Astrocyte (in vitro differentiated cells and primary cell): Measurements from ENCODE around the gene THRB. TPM values are rescaled to one million over a fixed set of nuclear protein-coding genes. Genes with fewer than 3 reads are reported as not detected.

Source experiments
- DNase-seq: peaks from one replicate; pipeline ENCODE4 v3.0.0-alpha.2; 2010; ENCODE audit warnings: low read depth
- FAIRE-seq: peaks from 2 replicates; lab custom pipeline; 2011; peaks lifted over from hg19 to GRCh38; lab: Jason Lieb, UNC
- H2AFZ ChIP-seq: 2 replicates; pipeline ENCODE4 v1.6.0; 2012; ENCODE audit warnings: low read depth, low read length, inconsistent platforms
- H3K27ac ChIP-seq: 2 replicates; pipeline ENCODE4 v1.5.1; 2011; ENCODE audit warnings: low read depth, low read length, inconsistent platforms
- H3K27me3 ChIP-seq: 2 replicates; pipeline ENCODE4 v1.6.0; 2011; ENCODE audit warnings: low read length, inconsistent platforms; ENCODE audit not compliant: insufficient read depth
- H3K36me3 ChIP-seq: 2 replicates; pipeline ENCODE4 v1.5.1; 2011; ENCODE audit warnings: low read length, inconsistent platforms; ENCODE audit not compliant: insufficient read depth
- H3K4me1 ChIP-seq: 2 replicates; pipeline ENCODE4 v1.5.1; 2011; ENCODE audit warnings: low read length, inconsistent platforms; ENCODE audit not compliant: insufficient read depth
- H3K4me2 ChIP-seq: 2 replicates; pipeline ENCODE4 v1.6.0; 2012; ENCODE audit warnings: low read length, inconsistent platforms
- H3K4me3 ChIP-seq: 2 replicates; pipeline ENCODE4 v1.5.1; 2011; ENCODE audit warnings: low read depth, mild to moderate bottlenecking, low read length, inconsistent platforms; ENCODE audit not compliant: insufficient read depth
- H3K79me2 ChIP-seq: 2 replicates; pipeline ENCODE4 v1.6.0; 2012; ENCODE audit warnings: mild to moderate bottlenecking, low read length, inconsistent platforms; ENCODE audit not compliant: insufficient read depth
- H3K9ac ChIP-seq: 2 replicates; pipeline ENCODE4 v1.6.0; 2012; ENCODE audit warnings: mild to moderate bottlenecking, low read length, inconsistent platforms
- H3K9me3 ChIP-seq: 2 replicates; pipeline ENCODE4 v1.5.1; 2012; ENCODE audit warnings: low read depth, mild to moderate bottlenecking, low read length, inconsistent platforms; ENCODE audit not compliant: insufficient read depth
- H4K20me1 ChIP-seq: 2 replicates; pipeline ENCODE4 v1.6.0; 2012; ENCODE audit warnings: low read length, inconsistent platforms; ENCODE audit not compliant: insufficient read depth
- H3K27ac Mint-ChIP-seq: one replicate; pipeline ENCODE4 v1.8.0; 2021; ENCODE audit warnings: mild to moderate bottlenecking, mixed read lengths; ENCODE audit not compliant: unreplicated experiment
- H3K27me3 Mint-ChIP-seq: one replicate; pipeline ENCODE4 v1.8.0; 2021; ENCODE audit warnings: low read depth, mixed read lengths; ENCODE audit not compliant: unreplicated experiment
- H3K36me3 Mint-ChIP-seq: one replicate; pipeline ENCODE4 v1.8.0; 2021; ENCODE audit warnings: low read depth, mixed read lengths; ENCODE audit not compliant: unreplicated experiment
- H3K4me1 Mint-ChIP-seq: one replicate; pipeline ENCODE4 v1.8.0; 2021; ENCODE audit warnings: low read depth, mixed read lengths; ENCODE audit not compliant: unreplicated experiment
- H3K4me3 Mint-ChIP-seq: one replicate; pipeline ENCODE4 v1.8.0; 2021; ENCODE audit warnings: mild to moderate bottlenecking, moderate library complexity, mixed read lengths; ENCODE audit not compliant: unreplicated experiment
- H3K9me3 Mint-ChIP-seq: one replicate; pipeline ENCODE4 v1.8.0; 2021; ENCODE audit warnings: mild to moderate bottlenecking, mixed read lengths; ENCODE audit not compliant: unreplicated experiment
- CTCF ChIP-seq: IDR thresholded peaks from 2 replicates; pipeline ENCODE4 v1.5.1; 2011; ENCODE audit warnings: low read depth, mild to moderate bottlenecking, inconsistent platforms, low read length, moderate library complexity; ENCODE audit not compliant: insufficient read depth
- EZH2 ChIP-seq: IDR thresholded peaks from 2 replicates; pipeline ENCODE4 v1.6.1; 2012; ENCODE audit warnings: mild to moderate bottlenecking, low read length, inconsistent platforms; ENCODE audit not compliant: insufficient read depth
- total RNA-seq: library from RNA; stranded (reverse); gene quantifications from 2 replicates; pipeline ENCODE4 v1.2.1, GENCODE V29; 2021

The THRB gene
- total RNA-seq, 1 donor from 2014 or later = 8.5 TPM

GRCh38 chr3:24117508-24117907 is 377.1 kb downstream of the THRB start:
- no peaks in the 10 kb centered on the region for H3K27me3 ChIP-seq
- no peaks in the 10 kb centered on the region for H3K4me1 Mint-ChIP-seq

GRCh38 chr3:24111711-24112110 is 382.9 kb downstream of the THRB start:
- Mint-ChIP-seq H3K4me3 (no peak overlapping the region), H3K27ac (no peak overlapping the region), H3K9me3 (no peaks in the 10 kb centered on the region), H3K36me3 (no peaks in the 10 kb centered on the region), H3K27me3 (peaks cover 5% of the 10 kb centered on the region), H3K4me1 (no peaks in the 10 kb centered on the region)
- H4K20me1 ChIP-seq = no peaks in the 10 kb centered on the region
- no peak overlapping the region for H3K27ac ChIP-seq
- H3K79me2 ChIP-seq = no peaks in the 10 kb centered on the region
- H3K4me1 ChIP-seq = no peaks in the 10 kb centered on the region
- DNase-seq (no peak), FAIRE-seq (no peak)
- no peak for TF ChIP-seq CTCF
- TF ChIP-seq EZH2 = no peak
- no peak overlapping the region for H3K4me2 ChIP-seq
- H3K9me3 ChIP-seq = no peaks in the 10 kb centered on the region
- no peaks in the 10 kb centered on the region for H3K27me3 ChIP-seq
- no peak overlapping the region for H3K4me3 ChIP-seq
- H2AFZ ChIP-seq = no peak overlapping the region
- H3K36me3 ChIP-seq = no peaks in the 10 kb centered on the region
- no peak overlapping the region for H3K9ac ChIP-seq

More at GRCh38 chr3:24117508-24117907, 377.1 kb downstream of the THRB start:
- no peak overlapping the region for H3K27ac ChIP-seq
- H3K79me2 ChIP-seq = no peaks in the 10 kb centered on the region
- H3K36me3 Mint-ChIP-seq = no peaks in the 10 kb centered on the region
- H3K9ac ChIP-seq = no peak overlapping the region
- TF ChIP-seq EZH2 (no peak), CTCF (no peak)
- H4K20me1 ChIP-seq = no peaks in the 10 kb centered on the region
- peaks cover 1% of the 10 kb centered on the region for H3K9me3 Mint-ChIP-seq
- H3K36me3 ChIP-seq = no peaks in the 10 kb centered on the region
- H3K4me2 ChIP-seq = no peak overlapping the region
- no peak overlapping the region for H2AFZ ChIP-seq
- no peak overlapping the region for H3K4me3 Mint-ChIP-seq
- H3K9me3 ChIP-seq = no peaks in the 10 kb centered on the region
- FAIRE-seq = no peak
- no peak overlapping the region for H3K27ac Mint-ChIP-seq
- no peaks in the 10 kb centered on the region for H3K4me1 ChIP-seq
- no peak for DNase-seq
- H3K4me3 ChIP-seq = no peak overlapping the region
- no peaks in the 10 kb centered on the region for H3K27me3 Mint-ChIP-seq

- no peaks in the 10 kb centered on the region for H3K79me2 ChIP-seq
- no peaks in the 10 kb centered on the region for H3K9me3 Mint-ChIP-seq
- no peak overlapping the region for H2AFZ ChIP-seq
- H4K20me1 ChIP-seq = no peaks in the 10 kb centered on the region
- H3K4me3 ChIP-seq = no peak overlapping the region
- TF ChIP-seq EZH2 = no peak
- TF ChIP-seq CTCF = no peak
- H3K36me3 Mint-ChIP-seq = no peaks in the 10 kb centered on the region
- DNase-seq (no peak), FAIRE-seq (no peak)
- H3K4me3 Mint-ChIP-seq = no peak overlapping the region
- no peak overlapping the region for H3K27ac Mint-ChIP-seq
- peaks cover 5% of the 10 kb centered on the region for H3K27me3 Mint-ChIP-seq
- no peak overlapping the region for H3K9ac ChIP-seq
- no peak overlapping the region for H3K27ac ChIP-seq
- H3K4me2 ChIP-seq = no peak overlapping the region
- no peaks in the 10 kb centered on the region for H3K9me3 ChIP-seq
- H3K4me1 Mint-ChIP-seq = no peaks in the 10 kb centered on the region
- H3K4me1 ChIP-seq = no peaks in the 10 kb centered on the region
- no peaks in the 10 kb centered on the region for H3K27me3 ChIP-seq
- H3K36me3 ChIP-seq = no peaks in the 10 kb centered on the region
Observed at GRCh38 chr3:24110051-24110450, 384.6 kb downstream of the THRB start.
